GM18508 (cell line): ENCODE data around the gene KBTBD13.
A peak's percentile ranks its signal among the peaks of the same experiment; 100 is the strongest.
"Not testable (repeated sequence)": the region's sequence is repeated elsewhere in the genome, so short reads cannot be mapped to it uniquely, and the experiment has no call there.

Experiments
- ATAC-seq: cut with Tn5 transposase; IDR thresholded peaks from one replicate; pipeline ENCODE4 v1.9.1; 2021; ENCODE audit warnings: moderate number of reproducible peaks; ENCODE audit not compliant: insufficient read depth, unreplicated experiment

KBTBD13 gene

GRCh38 chr15:65076486-65077290 lies at the start of gene KBTBD13:
KBTBD13 (plus strand) TSS chr15:65076746; CDS start chr15:65076816, 70 bp downstream.
- ATAC-seq = no peak

GRCh38 chr15:65026756-65027155 lies 49.8 kb upstream of the KBTBD13 start:
- no peak for ATAC-seq

- no peak for ATAC-seq
Measured at GRCh38 chr15:65027593-65027992, 49.0 kb upstream of the KBTBD13 start.

- ATAC-seq = no peak
Measured at GRCh38 chr15:65028338-65028737, 48.2 kb upstream of the KBTBD13 start.

- ATAC-seq = no peak
Measured at GRCh38 chr15:65028921-65029735, 47.4 kb upstream of the KBTBD13 start, which contains the start of gene MTFMT. MTFMT (minus strand) TSS chr15:65029639; CDS start chr15:65029613, 26 bp downstream.

GRCh38 chr15:65029736-65030208 lies 46.8 kb upstream of the KBTBD13 start:
- ATAC-seq = no peak

GRCh38 chr15:65032801-65033537 lies 43.6 kb upstream of the KBTBD13 start:
- no peak for ATAC-seq

GRCh38 chr15:65033659-65034269 lies 42.8 kb upstream of the KBTBD13 start:
- no peak for ATAC-seq

GRCh38 chr15:65034719-65035118 lies 41.8 kb upstream of the KBTBD13 start:
- ATAC-seq = no peak

- ATAC-seq = no peak
Measured at GRCh38 chr15:65037309-65037708, 39.2 kb upstream of the KBTBD13 start.

GRCh38 chr15:65038428-65038827 lies 38.1 kb upstream of the KBTBD13 start:
- ATAC-seq = no peak

GRCh38 chr15:65038836-65039235 lies 37.7 kb upstream of the KBTBD13 start:
- no peak for ATAC-seq

GRCh38 chr15:65040461-65040860 lies 36.1 kb upstream of the KBTBD13 start:
- no peak for ATAC-seq

GRCh38 chr15:65041787-65042186 lies 34.8 kb upstream of the KBTBD13 start:
- no peak for ATAC-seq

GRCh38 chr15:65042776-65043327 lies 33.7 kb upstream of the KBTBD13 start:
- no peak for ATAC-seq

GRCh38 chr15:65044218-65044617 lies 32.3 kb upstream of the KBTBD13 start:
- ATAC-seq = not testable (repeated sequence)

- no peak for ATAC-seq
Measured at GRCh38 chr15:65044724-65045481, 31.6 kb upstream of the KBTBD13 start, which contains the start of gene SLC51B. SLC51B (plus strand) TSS chr15:65045387; CDS start chr15:65050005, 4,618 bp downstream.

- no peak for ATAC-seq
Measured at GRCh38 chr15:65048241-65048640, 28.3 kb upstream of the KBTBD13 start.

GRCh38 chr15:65049418-65049840 lies 27.1 kb upstream of the KBTBD13 start:
- peak; percentile 63 for ATAC-seq
